Right lobe of liver (tissue), 6 donors: ENCODE measurements around the gene LGALS3BP. TPM values are rescaled to one million over a fixed set of nuclear protein-coding genes. Genes with fewer than 3 reads are reported as not detected.

Source experiments
- ATAC-seq, 4 donors: fragments of 200-7000 bp; cut with Tn5 transposase; one replicate each; pipeline ENCODE4 v1.9.1; 2020; ENCODE audit warnings: mild to moderate bottlenecking in 4 of 4, moderate library complexity in 4 of 4
- DNase-seq, 3 donors: peaks; one replicate each; pipeline ENCODE4 v3.0.0-alpha.2; 2020
- H3K27ac ChIP-seq, 3 donors: fragments of 200-600 bp; one replicate each; pipeline ENCODE4 v1.8.0; 2022
- H3K27me3 ChIP-seq, 2 donors: fragments of 200-600 bp; one replicate each; pipeline ENCODE4 v1.8.0; 2022
- H3K36me3 ChIP-seq, 4 donors: fragments of 200-600 bp; sonication (generic) in 1 of 4; one replicate each; pipeline versions ENCODE4 v1.5.1 to v1.8.0; 2017 to 2022; ENCODE audit warnings: control low read depth in 1 of 4
- H3K4me1 ChIP-seq, 4 donors: fragments of 200-600 bp; sonication (generic) in 1 of 4; one replicate each; pipeline versions ENCODE4 v1.5.1 to v1.8.0; 2017 to 2022; ENCODE audit warnings: control low read depth in 1 of 4
- H3K4me3 ChIP-seq, 3 donors: fragments of 200-600 bp; one replicate each; pipeline ENCODE4 v1.8.0; 2022
- H3K9me3 ChIP-seq, 4 donors: fragments of 200-600 bp; sonication (generic) in 1 of 4; one replicate each; pipeline versions ENCODE4 v1.5.1 to v1.8.0; 2017 to 2022; ENCODE audit warnings: control low read depth in 1 of 4
- POLR2A ChIP-seq: fragments of 450-650 bp; IDR thresholded peaks from one replicate; pipeline ENCODE4 v1.6.1; 2017; ENCODE audit warnings: antibody characterized with exemption, mild to moderate bottlenecking
- whole genome bisulfite sequencing: methylation state at CpG from one replicate; pipeline ENCODE4 v1.1.6; 2018; ENCODE audit warnings: low coverage, low lambda C conversion rate; ENCODE audit not compliant: insufficient coverage; ENCODE audit errors: missing lambda C conversion rate; 5-methylcytosine and 5-hydroxymethylcytosine counted together
- intact Hi-C, 2 donors: fragments of 100-400 bp; cut with DNase I; formaldehyde crosslinking; loops; one replicate each; pipeline versions ENCODE4 v1.11.2 to v1.14.1; 2022
- total RNA-seq, 6 experiments: library from RNA; depleted of rRNA in 2 of 6; stranded (reverse); fragments of >200 nt in 2 of 6; fragmentation: NEBNext Ultra II Directional in 3 of 6; extraction: Animal tissue kit (Norgen Biotek cat#: 25700) in 3 of 6; gene quantifications; one replicate each; pipeline versions ENCODE4 v1.1.0 to v1.2.4, GENCODE V29; 2016 to 2023
- TF ChIP-seq, protein P1 (sequence below), 4 donors: fragments of 200-600 bp in 3 of 4; fragments of 450-650 bp in 1 of 4; IDR thresholded peaks; one replicate each; pipeline versions ENCODE4 v1.5.1 to v1.8.0; 2016 to 2022; ENCODE audit warnings: antibody characterized with exemption in 4 of 4, mild to moderate bottlenecking in 2 of 4
- donor health status: DM: no; HTN: yes; CAD: no.
- donor health status: DM: no; HTN: no; CAD: no.
- donor health status: DM: no; HTN: no; CAD: no.
- donor health status: DM: no; HTN: yes; CAD: no.
- donor health status: DM: no; HTN: yes; CAD: no.

Gene LGALS3BP
- total RNA-seq, 6 experiments from 2014 or later, result 82.8 to 257 (median 121) TPM

- intact Hi-C loops, result loop anchor here (5.0 kb wide), 1 partner anchor 107 kb away; no protein-coding TSS in a partner anchor
- Histone ChIP-seq H3K4me1 (peaks cover 0 to 16% (median 5%) of the 10 kb centered on the region in 4 donors), H3K4me3 (no peak overlapping the region), H3K9me3 (no peaks in the 10 kb centered on the region), H3K27ac (no peak overlapping the region), H3K36me3 (no peaks in the 10 kb centered on the region), H3K27me3 (no peaks in the 10 kb centered on the region)
- DNase-seq (no peak), ATAC-seq (no peak)
- 85% methylated on average over 8 of the region's 23 CpGs for WGBS
- TF ChIP-seq, protein P1, sequence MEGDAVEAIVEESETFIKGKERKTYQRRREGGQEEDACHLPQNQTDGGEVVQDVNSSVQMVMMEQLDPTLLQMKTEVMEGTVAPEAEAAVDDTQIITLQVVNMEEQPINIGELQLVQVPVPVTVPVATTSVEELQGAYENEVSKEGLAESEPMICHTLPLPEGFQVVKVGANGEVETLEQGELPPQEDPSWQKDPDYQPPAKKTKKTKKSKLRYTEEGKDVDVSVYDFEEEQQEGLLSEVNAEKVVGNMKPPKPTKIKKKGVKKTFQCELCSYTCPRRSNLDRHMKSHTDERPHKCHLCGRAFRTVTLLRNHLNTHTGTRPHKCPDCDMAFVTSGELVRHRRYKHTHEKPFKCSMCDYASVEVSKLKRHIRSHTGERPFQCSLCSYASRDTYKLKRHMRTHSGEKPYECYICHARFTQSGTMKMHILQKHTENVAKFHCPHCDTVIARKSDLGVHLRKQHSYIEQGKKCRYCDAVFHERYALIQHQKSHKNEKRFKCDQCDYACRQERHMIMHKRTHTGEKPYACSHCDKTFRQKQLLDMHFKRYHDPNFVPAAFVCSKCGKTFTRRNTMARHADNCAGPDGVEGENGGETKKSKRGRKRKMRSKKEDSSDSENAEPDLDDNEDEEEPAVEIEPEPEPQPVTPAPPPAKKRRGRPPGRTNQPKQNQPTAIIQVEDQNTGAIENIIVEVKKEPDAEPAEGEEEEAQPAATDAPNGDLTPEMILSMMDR (IDR thresholded peaks at IDR 0.05), result no peak
- TF ChIP-seq POLR2A, result no peak
These were observed 5.8 kb downstream of the LGALS3BP start for GRCh38 chr17:78973792-78974520.

DNA sequence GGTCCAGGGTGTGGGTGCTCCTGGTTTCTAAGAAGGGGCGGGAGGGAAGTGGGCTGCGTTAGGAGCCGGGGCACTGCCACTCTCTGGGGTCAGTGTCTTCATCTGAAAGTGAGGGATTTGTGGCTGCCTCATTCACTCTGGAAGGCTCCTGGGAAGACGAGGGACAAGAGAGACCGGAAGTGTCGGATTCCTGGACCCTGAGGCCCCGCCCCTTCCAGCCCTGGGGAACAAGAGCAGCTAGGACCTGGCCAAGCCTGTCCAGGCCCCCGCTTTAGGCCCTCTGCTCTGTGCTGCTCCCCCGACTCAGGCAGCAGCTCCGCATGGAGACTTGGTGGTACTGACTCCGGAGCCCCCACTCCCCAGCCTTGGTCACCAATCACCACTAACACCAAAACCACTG, 6.5 kb downstream of the LGALS3BP start:
- DNase-seq (no peak), ATAC-seq (no peak)
- Histone ChIP-seq H3K36me3 (no peaks in the 10 kb centered on the region), H3K27me3 (no peaks in the 10 kb centered on the region), H3K4me3 (no peak overlapping the region), H3K4me1 (peaks cover 0 to 16% (median 5%) of the 10 kb centered on the region in 4 donors), H3K27ac (no peak overlapping the region), H3K9me3 (no peaks in the 10 kb centered on the region)
- TF ChIP-seq, protein P1 (IDR thresholded peaks at IDR 0.05), result no peak
- TF ChIP-seq POLR2A, result no peak
- 0% methylated on average over 1 of the region's 11 CpGs for WGBS
- intact Hi-C loops, result loop anchor here (5.0 kb wide), 1 partner anchor 106 kb away; no protein-coding TSS in a partner anchor

GRCh38 chr17:78972507-78973105, 7.1 kb downstream of the LGALS3BP start:
- Histone ChIP-seq H3K27ac (no peak overlapping the region), H3K27me3 (no peaks in the 10 kb centered on the region), H3K9me3 (no peaks in the 10 kb centered on the region), H3K4me1 (peaks cover 0 to 16% (median 5%) of the 10 kb centered on the region in 4 donors), H3K4me3 (no peak overlapping the region), H3K36me3 (no peaks in the 10 kb centered on the region)
- WGBS, result 83% methylated on average over 1 of the region's 15 CpGs
- intact Hi-C loops, result loop anchor here (5.0 kb wide), 1 partner anchor 105 kb away; no protein-coding TSS in a partner anchor
- TF ChIP-seq, protein P1 (IDR thresholded peaks at IDR 0.05), result no peak
- no peak for TF ChIP-seq POLR2A
- DNase-seq (no peak), ATAC-seq (no peak)

DNA sequence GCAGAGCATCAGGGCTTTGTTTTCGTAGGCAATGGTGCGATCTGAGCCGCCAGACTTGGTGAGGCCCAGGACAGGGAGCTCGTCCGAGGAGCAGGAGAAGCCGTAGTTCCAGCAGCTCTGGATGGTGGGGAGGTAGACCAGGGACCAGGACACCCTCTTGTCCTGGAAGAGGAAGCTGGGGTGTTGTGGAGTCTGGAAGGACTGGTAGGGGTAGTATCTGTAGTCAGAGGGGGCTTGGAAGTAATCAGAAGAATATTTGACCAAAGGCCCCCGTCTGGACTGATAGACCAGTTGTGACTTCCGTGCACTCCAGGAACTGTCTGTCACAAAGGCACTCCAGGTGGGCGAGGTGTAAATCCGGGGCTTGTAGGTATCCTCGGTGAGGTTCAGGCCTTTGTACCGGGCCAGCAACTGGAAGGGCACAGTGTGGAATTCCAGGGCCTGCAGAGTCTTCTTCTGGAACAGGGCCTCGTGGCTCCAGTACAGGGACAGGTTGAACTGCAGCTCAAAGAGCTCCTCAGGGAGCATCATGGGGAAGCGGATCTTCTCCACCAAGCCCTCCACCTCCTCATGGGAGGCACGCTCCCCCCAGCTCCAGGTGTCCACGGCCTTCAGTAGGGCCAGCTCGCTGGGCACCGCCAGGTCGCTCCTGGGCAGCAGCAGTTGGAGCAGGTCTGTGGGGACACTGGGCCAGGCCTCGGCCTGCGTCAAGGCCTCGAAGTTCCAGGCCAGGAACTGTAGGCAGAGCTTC, 7.8 kb downstream of the LGALS3BP start:
- Histone ChIP-seq H3K4me3 (no peak overlapping the region), H3K27me3 (no peaks in the 10 kb centered on the region), H3K9me3 (no peaks in the 10 kb centered on the region), H3K27ac (no peak overlapping the region), H3K36me3 (no peaks in the 10 kb centered on the region), H3K4me1 (peaks cover 0 to 16% (median 5%) of the 10 kb centered on the region in 4 donors)
- no peak for TF ChIP-seq POLR2A
- TF ChIP-seq, protein P1 (IDR thresholded peaks at IDR 0.05), result no peak
- WGBS, result 83% methylated on average over 2 of the region's 22 CpGs
- ATAC-seq, result no peak
- DNase-seq, result no peak
- intact Hi-C loops, result loop anchor here (5.0 kb wide), 1 partner anchor 105 kb away; no protein-coding TSS in a partner anchor
